Measurements from ENCODE around the gene CCDC116.
"Not testable (repeated sequence)": the region's sequence is repeated elsewhere in the genome, so short reads cannot be mapped to it uniquely, and the experiment has no call there.

Gene CCDC116

DNA sequence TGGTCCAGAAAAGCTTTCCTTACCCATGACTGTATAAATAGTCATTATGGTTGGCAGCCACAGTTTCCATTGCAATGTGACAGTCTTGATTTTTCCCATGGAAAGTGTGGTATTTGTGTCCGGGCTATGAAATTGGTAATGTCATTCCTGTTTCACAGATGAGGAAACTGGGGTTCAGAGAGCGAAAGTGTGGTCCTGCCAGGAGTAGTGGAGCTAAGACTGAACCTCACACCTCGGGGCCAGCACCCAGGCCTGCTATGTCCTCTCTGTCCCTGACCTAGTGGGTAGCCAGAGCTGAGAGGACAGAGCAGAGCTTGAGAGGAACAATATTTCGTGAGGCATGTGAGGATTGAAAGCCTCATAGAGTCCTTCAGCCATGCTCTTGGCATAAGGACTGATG is 1.5 kb upstream of the CCDC116 start:
- no peak for DNase-seq (ENCODE audit: low spot score)

DNA sequence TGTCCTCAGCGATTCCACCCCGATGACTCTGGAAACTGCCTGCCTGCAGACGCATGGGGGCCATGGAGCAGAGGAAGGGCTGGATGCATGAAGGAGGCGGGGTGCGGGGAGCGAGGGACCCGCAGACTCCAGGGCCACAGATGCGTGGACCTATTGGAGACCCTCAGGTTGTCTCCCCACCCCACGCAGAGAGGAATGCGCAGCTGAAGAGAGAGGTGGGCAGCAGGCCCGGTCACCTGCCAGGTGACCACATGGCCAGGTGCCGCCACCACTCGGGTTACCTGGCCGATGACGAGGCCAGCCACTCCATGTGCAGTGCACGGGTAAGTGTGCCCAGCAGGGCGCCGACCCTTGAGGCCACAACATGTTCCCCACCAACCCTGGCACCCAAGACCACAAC is 371 bp downstream of the CCDC116 start:
- DNase-seq (ENCODE audit: low spot score): no peak

DNA sequence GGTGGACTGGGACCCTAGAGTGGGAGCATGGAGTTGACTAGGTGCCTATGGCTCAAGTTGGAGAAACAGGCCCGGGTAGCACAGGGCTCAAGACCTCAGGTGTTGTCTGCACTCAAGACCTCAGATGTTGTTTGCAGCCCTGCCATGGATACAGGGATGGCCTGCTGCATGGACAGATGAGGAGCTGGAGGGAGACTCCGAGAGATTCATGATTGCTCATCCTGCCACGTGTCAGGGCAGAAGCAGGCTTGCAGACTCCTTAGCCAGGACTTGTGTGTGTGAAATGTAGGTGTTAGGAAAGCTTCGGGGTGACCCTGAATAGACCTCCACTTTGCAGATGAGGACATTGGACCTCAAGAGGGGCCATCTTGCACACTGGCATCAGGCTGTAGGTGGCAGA is 921 bp downstream of the CCDC116 start:
- DNase-seq (ENCODE audit: low spot score): no peak

DNA sequence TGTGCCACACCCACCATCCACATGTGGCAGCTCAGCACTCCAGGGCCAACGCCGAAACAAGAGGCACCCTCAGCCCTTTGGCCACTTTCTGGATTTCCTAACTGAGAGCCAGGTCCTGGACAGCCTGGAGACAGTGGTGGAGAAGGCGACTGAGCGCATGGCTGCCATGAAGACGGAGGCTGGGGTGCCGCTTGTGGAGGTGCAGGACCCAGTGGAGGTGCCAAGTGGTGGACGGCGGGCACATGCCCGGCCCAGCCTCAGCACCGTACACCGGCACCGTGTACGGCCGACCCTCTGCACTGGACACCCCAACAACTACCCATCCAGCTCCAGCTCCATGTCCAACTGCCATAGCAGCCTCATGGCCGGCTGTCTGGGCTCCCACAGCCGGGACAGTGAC is 1.5 kb downstream of the CCDC116 start:
- no peak for DNase-seq (ENCODE audit: low spot score)

DNA sequence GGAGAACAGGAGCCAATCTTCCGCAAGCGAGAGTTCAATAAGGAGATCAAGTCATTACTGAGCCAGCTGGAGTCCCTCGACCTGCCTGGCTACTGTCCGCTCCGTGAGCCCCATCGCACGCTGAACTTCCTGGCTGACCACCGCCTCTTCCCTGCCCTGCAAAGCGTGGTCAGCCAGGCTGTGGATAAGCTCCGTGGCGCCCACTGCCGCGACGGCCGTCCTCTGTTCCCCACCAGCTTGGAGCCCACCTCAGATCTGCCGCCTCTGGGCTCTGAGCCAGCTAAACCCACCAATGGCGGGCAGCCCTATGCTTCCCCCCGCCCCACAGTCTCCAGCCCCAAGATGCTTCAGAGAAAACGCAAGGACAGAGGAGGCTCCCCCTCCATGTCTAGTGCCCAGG is 2.3 kb downstream of the CCDC116 start:
- DNase-seq (ENCODE audit: low spot score): no peak

DNA sequence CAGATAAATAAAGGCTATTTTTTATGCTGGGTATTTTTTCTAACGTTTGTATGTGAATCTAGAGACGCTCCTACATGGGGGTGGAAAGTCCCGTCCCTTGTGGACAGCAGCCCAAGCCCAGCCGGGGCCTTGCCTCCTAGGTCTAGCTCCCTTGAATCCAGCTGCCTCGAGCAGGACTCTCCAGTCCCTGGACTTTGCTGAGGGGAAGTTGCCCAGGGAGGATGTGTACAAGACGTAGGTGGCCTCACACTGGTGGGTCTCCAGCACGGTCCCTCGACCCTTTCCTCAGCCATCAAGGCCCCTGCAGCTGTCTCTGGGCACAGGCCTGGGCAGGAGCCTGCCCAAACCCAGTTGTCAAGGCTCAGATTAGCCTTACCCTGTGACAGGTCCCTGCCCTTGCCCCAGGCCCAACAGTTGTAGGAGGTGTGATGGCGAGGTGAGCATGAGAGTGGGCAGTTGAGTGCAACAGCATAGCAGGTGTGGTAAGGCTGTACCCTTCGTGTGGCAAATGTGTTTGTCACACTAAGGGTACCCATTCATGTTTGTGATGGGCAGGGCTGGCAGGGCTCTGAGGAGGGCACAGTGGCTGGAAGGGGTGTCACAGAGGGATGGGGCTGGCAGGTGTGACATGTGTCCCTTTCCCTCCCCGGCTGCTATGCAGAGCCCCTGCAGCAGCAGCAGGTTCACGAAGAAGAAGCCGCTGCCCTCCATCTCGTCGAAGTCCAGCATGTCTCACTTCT is 3.4 kb downstream of the CCDC116 start:
- no peak for DNase-seq (ENCODE audit: low spot score)

DNA sequence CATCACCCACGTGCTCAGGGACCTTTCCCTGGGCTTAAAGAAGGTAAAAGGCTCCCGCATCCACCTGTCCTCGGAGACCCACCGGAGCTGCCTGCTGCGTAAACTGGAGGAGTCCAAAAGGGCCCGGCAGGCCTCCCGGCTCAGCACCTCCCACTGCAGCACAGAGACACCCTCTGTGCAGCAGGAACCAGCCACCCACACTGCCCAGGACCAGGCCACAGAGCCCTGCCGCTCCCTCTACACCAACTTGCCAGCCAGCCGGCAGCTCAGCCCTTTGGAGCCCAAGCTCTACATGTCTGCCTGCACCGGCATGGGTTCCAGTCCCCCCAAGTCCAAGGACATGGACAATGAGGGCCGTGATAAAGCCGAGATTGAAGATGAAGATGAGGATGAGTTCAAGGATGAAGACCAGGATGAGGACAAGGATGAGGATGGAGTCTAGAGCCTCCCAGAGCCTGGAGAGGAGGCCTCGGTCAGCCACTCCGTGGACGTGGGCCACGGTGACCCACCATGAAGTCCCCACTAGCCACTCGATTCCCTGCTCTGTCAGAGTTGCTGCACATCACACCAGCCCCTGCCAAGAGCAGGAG is 4.2 kb downstream of the CCDC116 start:
- DNase-seq (ENCODE audit: low spot score): no peak

DNA sequence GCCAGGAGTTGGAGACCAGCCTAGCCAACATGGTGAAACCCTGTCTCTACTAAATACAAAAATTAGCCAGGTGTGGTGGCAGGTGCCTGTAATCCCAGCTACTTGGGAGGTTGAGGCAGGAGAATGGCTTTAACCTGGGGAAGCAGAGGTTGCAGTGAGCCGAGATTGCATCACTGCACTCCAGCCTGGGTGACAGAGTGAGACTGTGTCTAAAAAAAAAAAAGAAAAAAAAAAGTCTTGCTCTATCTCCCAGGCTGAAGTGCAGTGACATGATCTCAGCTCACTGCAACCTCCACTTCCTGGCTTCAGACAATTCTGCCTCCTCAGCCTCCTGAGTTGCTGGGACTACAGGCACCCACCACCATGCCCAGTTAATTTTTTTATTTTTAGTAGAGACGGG is 4.9 kb downstream of the CCDC116 start:
- DNase-seq (ENCODE audit: low spot score): not testable (repeated sequence)

DNA sequence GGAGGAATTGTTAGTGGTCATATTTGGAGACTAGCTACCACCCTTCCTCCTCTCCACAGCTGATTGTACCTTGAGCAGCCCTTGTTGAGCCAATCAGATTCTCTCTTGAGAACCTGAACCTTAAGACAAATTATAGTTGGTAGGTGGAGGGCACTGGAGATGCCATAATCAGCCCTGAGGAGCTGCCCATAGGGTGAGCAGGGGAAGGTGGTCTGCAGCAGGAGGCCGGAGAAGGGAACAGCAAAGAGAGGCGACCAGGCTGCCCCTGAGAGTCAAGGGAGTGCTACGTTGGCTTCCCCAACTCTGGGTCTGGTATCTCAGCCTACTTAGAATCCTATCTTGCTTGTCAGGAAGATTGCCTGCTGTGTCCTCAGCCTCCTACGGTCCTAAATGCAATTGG is 6.8 kb downstream of the CCDC116 start:
- DNase-seq (ENCODE audit: low spot score): no peak

DNA sequence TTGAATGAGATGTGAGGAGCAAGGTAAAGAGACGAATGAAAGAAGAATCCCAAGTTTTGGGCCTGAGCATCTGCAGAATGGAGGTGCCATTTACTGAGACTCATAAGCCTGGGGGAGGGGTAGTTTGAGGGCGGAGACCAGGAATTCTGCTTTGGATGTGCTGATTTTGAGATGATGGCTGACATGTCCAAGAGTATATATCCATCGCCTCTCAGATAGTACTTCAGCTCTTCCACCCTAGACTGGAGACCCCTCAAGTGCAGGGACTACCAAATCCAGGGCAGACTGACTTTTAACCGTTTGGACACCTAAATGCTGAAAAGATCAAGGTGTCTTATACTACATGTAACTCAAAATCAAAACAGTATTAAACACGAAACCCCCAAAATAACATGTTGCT is 8.2 kb downstream of the CCDC116 start:
- DNase-seq (ENCODE audit: low spot score): no peak

DNA sequence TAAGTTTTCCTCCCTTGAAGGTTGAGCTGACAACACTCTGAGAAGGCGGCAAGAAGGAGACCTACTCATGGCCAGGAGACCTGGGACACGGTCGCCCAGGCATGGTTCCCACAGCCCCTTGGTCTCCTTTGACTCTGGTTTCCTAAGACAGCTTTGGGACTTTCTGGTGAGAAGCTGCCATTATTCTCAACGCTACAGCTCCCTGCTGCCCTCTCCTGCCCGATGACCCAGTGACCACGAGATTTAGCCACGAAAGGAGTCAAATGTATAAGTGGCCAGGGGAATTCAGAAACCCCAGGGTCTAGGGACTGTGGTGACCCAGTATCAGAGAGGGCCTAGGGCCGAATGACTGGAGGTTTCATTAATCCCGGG is 8.8 kb downstream of the CCDC116 start:
- DNase-seq (ENCODE audit: low spot score): peak; percentile 74

DNA sequence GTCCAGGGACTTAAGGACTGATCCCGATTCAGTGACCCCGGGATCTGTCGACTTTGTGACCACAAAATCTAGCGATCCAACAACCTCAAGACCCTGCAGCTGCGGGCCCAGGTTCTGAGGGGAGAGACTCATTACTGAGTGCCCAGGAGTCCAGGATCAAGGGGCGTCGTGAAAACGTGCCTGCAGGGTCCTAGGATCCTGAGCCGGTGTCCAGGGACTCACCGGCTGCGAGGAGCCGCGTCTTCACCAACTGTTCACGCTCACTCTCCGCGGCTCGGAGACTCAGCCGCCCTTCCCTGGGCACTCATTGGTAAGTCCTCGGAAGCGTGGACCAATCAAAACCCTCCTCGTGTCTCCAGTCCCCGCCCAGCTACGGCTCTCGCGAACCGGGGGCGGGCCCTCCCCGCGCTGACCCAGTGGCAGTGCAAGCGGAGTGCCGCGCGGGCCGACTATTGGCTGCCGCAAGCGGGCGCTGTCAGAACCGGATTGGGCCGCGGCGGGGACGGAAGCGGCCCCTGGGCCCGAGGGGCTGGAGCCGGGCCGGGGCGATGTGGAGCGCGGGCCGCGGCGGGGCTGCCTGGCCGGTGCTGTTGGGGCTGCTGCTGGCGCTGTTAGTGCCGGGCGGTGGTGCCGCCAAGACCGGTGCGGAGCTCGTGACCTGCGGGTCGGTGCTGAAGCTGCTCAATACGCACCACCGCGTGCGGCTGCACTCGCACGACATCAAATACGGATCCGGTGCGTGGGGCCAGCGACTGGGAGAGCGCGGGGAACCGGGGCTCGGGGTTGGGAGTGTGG is 9.4 kb downstream of the CCDC116 start, which contains the start of gene SDF2L1:
SDF2L1 (plus strand) TSS at position 514 of the 795 bp plus-strand sequence; CDS start at position 549, 35 bp downstream.
- peak; percentile 99 for DNase-seq (ENCODE audit: low spot score)

DNA sequence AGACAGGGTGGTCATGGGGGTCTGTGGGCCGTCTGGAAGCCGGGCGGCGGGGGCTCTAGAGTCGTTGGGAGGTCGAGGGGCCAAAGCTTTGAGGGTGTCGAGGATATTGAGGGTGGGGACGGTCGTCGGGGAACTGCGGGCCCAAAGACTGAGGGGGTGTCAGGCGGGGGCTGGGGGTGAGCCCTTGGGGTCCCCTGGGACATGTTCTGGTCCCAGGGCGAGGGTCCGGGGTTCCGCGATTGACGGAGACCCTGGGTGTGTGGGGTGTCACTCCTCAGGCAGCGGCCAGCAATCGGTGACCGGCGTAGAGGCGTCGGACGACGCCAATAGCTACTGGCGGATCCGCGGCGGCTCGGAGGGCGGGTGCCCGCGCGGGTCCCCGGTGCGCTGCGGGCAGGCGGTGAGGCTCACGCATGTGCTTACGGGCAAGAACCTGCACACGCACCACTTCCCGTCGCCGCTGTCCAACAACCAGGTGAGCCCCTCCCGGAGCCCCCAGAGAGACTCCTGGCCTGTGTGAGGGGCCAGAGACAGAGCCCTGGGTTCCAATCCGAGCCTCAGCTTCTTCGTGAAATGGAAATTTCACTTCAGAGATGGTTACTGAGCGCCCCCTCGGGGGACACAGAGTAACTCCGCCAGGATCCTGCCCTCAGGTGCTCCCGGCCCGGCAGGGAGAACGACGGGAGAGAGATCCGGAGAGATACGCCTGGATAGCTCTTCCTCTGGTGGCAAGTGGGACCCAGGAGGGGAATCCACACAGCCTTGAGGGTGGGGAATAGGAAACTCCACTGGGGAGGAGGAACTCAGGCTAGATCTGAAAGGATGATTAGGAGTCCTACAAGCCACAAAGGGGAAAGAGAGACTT is 10.3 kb downstream of the CCDC116 start:
- peak; percentile 63 for DNase-seq (ENCODE audit: low spot score)

DNA sequence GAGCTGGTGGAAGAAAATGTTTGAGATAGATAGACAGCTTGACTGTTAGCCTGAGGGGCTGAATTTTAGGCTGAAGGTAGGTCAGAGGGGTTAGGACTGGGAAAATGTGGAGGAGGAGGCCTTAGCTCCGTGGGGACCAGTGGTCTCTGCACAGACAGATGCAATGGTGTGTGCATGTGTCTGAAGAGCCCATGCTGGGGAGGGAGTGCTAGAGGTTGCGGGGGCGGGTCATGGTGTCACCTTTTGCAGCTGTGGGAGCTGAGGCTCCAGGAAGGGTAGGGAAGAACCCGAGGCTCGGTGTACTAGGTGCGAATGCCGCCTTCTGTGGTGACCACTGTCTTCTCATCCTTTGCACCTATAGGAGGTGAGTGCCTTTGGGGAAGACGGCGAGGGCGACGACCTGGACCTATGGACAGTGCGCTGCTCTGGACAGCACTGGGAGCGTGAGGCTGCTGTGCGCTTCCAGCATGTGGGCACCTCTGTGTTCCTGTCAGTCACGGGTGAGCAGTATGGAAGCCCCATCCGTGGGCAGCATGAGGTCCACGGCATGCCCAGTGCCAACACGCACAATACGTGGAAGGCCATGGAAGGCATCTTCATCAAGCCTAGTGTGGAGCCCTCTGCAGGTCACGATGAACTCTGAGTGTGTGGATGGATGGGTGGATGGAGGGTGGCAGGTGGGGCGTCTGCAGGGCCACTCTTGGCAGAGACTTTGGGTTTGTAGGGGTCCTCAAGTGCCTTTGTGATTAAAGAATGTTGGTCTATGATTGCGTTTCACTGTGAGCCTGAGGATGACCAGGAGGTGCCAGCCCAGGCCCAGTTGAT is 11.2 kb downstream of the CCDC116 start:
- DNase-seq (ENCODE audit: low spot score): no peak

DNA sequence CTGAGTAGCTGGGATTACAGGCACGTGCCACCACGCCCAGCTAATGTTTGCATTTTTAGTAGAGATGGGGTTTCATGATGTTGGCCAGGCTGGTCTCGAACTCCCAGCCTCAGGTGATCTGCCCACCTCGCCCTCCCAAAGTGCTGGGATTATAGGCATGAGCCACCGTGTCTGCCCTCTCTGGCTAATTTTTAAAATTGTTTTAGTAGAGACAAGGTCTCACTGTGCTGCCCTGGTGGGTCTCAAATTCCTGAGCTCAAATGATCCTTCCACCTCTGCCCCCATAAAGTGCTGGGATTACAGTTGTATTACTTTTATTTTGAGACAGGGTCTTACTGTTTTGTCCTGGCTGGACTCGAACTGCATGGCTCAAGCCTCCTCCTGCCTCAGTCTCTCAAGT is 13.0 kb downstream of the CCDC116 start:
- DNase-seq (ENCODE audit: low spot score): not testable (repeated sequence)

DNA sequence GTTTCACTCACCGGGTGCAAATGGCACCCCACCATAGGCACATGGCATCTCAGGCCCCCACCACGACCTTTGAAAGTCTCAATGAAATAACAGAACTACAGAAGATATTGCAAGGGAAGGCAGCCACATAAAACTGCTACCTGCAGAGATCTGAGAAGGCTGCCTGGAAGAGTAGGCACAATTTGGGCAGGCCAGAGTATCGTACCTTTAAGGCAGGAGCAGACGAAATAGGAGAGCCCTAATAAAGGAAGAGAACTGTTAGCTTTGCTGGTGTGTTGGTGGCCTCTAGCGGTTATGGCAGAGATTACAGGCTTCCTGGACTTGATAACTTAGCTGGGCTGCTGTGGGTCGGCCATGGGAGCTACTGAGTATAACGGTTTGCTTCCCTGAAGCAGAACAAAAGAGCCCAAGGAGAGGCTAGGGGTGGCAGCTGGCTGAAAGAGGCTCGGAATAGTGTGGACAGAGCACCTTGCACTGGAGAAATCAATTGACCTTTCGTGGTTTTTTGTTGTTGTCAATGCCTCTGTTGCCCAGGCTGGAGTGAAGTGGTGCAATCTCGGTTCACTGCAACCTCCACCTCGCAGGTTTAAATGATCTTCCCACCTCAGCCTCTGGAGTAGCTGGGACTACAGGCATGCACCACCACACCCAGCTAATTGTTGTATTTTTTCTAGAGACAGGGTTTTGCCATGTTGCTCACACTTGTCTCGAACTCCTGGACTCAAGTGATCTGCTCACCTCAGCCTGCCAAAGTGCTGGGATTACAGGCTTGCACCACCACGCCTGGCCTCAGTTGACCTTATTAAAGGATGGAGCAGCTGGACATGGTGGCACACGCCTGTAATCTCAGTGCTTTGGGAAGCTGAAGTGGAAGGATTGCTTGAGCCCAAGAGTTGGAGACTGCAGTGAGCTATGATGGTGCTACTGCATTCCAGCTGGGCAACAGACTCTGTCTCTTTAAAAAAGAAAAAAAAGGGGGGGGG is 14.3 kb downstream of the CCDC116 start:
- peak; percentile 76 for DNase-seq (ENCODE audit: low spot score)

DNA sequence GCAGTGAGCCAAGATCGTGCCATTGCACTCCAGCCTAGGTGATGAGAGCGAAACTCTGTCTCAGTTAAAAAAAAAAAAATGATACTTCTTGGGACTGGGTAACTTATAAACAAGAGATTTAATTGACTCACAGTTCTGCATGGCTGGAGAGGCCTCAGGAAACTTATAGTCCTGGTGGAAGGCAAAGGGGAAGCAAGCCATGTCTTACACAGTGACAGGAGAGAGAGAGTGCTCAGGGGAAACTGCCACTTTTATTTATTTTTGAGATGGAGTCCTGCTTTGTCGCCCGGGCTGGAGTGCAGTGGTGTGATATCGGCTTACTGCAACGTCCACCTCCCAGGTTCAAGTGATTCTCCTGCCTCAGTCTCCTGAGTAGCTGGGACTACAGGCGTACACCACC is 17.7 kb downstream of the CCDC116 start:
- DNase-seq (ENCODE audit: low spot score): no peak

DNA sequence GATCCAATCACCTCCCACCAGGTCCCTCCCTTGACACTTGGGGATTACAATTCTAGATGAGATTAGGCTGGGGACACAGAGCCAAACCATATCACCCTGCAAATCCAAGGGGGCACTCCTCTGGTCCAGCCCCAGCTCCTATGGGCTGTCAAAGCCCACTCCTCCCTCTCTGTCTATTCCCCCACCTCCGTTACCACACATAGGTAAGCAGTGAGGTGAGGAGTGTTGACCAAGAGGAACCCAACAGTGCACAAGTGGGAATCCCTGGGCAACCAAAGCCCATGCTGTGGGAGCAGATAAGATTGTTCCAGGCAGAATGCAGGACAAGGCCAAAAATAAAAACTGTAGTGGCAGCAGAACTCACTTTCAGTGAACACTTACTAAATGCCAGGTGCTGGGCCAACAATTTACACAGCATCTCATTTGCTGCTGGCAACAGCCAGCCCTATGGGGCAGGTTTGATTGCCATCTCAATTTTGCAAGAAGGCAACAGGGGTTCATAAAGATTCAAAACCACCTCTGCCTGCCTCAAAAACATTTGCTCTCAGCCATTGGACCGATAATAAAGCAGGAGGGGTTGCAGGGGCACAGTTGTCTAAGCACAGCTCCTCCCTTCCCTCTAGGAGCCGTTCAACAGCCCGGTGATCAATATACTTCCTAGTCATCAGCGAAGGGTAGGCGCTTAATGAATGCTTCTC is 18.4 kb downstream of the CCDC116 start:
- DNase-seq (ENCODE audit: low spot score): no peak

DNA sequence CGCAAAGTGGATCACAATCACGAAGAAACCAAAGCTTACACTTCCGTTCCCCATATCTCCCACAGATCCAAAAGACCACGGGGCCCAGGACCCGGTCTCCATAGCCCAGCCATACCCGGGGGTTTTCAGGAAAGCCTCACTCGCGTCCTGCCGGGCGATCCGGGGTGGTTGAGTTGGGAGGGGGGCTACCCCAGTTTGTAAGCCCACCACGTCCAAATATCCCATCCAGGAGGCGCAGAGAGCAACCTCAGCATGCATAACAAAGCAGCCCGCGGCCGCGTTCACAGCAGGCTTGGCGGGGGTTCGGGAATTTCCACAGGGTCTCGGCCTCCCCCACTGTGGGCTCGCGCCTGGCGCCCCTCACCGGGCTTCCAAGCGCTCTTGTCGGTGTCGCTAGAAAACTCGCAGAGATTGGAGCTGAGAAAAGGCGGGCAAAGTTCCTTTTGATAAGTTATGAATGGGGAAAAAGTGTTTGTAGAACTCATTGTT is 19.0 kb downstream of the CCDC116 start:
- no peak for DNase-seq (ENCODE audit: low spot score)
